Heart left ventricle (tissue), 16 donors: ENCODE data around the gene MGAT4B. TPM values are rescaled to one million over a fixed set of nuclear protein-coding genes. Genes with fewer than 3 reads are reported as not detected.
"Not testable (repeated sequence)": the region's sequence is repeated elsewhere in the genome, so short reads cannot be mapped to it uniquely, and the experiment has no call there.

Experiments used
- ATAC-seq, 4 donors: fragments of 200-7000 bp; cut with Tn5 transposase; one replicate each; pipeline ENCODE4 v1.9.1; 2020 to 2022; ENCODE audit warnings: moderate library complexity in 4 of 4, mild to moderate bottlenecking in 3 of 4, moderate number of reproducible peaks in 1 of 4
- DNase-seq, 5 donors: peaks; one replicate each; pipeline ENCODE4 v3.0.0-alpha.2; 2020
- H3K27ac ChIP-seq, 12 donors: fragments of 200-600 bp; sonication (generic) in 4 of 12; one replicate each; pipeline versions ENCODE4 v1.5.0 to v1.8.0; 2016 to 2022; ENCODE audit warnings: mild to moderate bottlenecking in 2 of 12
- H3K27me3 ChIP-seq, 9 donors: fragments of 200-600 bp; sonication (generic) in 2 of 9; one replicate each; pipeline versions ENCODE4 v1.5.1 to v1.8.0; 2016 to 2022; ENCODE audit warnings: mild to moderate bottlenecking in 3 of 9
- H3K36me3 ChIP-seq, 9 donors: fragments of 200-600 bp; sonication (generic) in 2 of 9; one replicate each; pipeline versions ENCODE4 v1.5.0 to v1.8.0; 2018 to 2022; ENCODE audit warnings: mild to moderate bottlenecking in 2 of 9
- H3K4me1 ChIP-seq, 12 donors: fragments of 200-600 bp; sonication (generic) in 4 of 12; one replicate each; pipeline versions ENCODE4 v1.5.0 to v1.8.0; 2016 to 2022; ENCODE audit warnings: mild to moderate bottlenecking in 3 of 12
- H3K4me3 ChIP-seq, 12 donors: fragments of 200-600 bp; sonication (generic) in 4 of 12; one replicate each; pipeline versions ENCODE4 v1.5.0 to v1.8.0; 2017 to 2022; ENCODE audit warnings: mild to moderate bottlenecking in 9 of 12, moderate library complexity in 4 of 12
- H3K9me3 ChIP-seq, 12 donors: fragments of 200-600 bp; sonication (generic) in 4 of 12; one replicate each; pipeline versions ENCODE4 v1.5.0 to v1.8.0; 2016 to 2022; ENCODE audit warnings: mild to moderate bottlenecking in 1 of 12
- POLR2A ChIP-seq, 2 donors: fragments of 450-650 bp; IDR thresholded peaks; one replicate each; pipeline ENCODE4 v1.6.1; 2017; ENCODE audit warnings: antibody characterized with exemption in 2 of 2, mild to moderate bottlenecking in 2 of 2, moderate library complexity in 2 of 2
- WGBS, 4 donors: extraction: QIAGEN DNeasy Blood & Tissue Kit in 2 of 4; methylation state at CpG; one replicate each; pipeline versions ENCODE4 v1.1.5 to v1.1.7; 2013 to 2018; 5-methylcytosine and 5-hydroxymethylcytosine counted together
- intact Hi-C, 10 donors: fragments of 100-400 bp; cut with DNase I; formaldehyde crosslinking; loops; one replicate each; pipeline versions ENCODE4 v1.11.1 to v1.14.2; 2022
- polyA plus RNA-seq, 2 donors: library from polyadenylated mRNA; stranded (reverse); fragments of 200-250 nt; gene quantifications; one replicate each; pipeline ENCODE4 v1.2.3, GENCODE V29; 2013
- total RNA-seq, 9 donors: library from RNA; depleted of rRNA in 2 of 9; stranded (reverse); fragments of >200 nt in 2 of 9; fragmentation: NEBNext Ultra II Directional in 3 of 9; extraction: Animal tissue kit (Norgen Biotek cat#: 25700) in 3 of 9; gene quantifications; one replicate each; pipeline versions ENCODE4 v1.1.0 to v1.2.4, GENCODE V29; 2016 to 2023
- TF ChIP-seq, protein P1 (sequence below), 12 donors: fragments of 200-600 bp; sonication (generic) in 4 of 12; IDR thresholded peaks; one replicate each; pipeline versions ENCODE4 v1.5.0 to v1.8.0; 2018 to 2022; ENCODE audit warnings: antibody characterized with exemption in 12 of 12, mild to moderate bottlenecking in 5 of 12
- donor health status: ischemic (EF 13 %, LVEDD 7.1; RV severe dilation, severe dysfunction).
- donor health status: healthy with polysubstance abuse.
- donor health status: DM: no; HTN: yes; CAD: no.
- donor health status: DM: no; HTN: no; CAD: no.
- donor health status: ischemic (EF 25% LVEDD 6.9; RV normal size, moderate dysfunction).
- donor health status: ischemic (EF 25% LVEDD 5.7; RV mildly dilated, moderate dysfunction).
- donor health status: healthy.
- donor health status: DM: yes; HTN: yes; CAD: no.
- donor health status: ischemic (EF 35%, LVEDD 5.7; RV mildly dilated, moderate dysfunction).
- donor health status: nonischemic (EF 11% LVEDD 7.7; RV severe dilation, severe dysfunction).
- donor health status: DM: yes; HTN: yes; CAD: no.
- donor health status: PGD.
- donor health status: ischemic (EF 29% LVEDD 5.4; RV normal size, mild dysfunction).
- donor health status: nonischemic (EF 23%, LVEDD 6.1; RV moderate dilation, normal function).

Gene MGAT4B
- total and polyA plus RNA-seq, 11 donors = 49.6 to 209 (median 105) TPM

DNA sequence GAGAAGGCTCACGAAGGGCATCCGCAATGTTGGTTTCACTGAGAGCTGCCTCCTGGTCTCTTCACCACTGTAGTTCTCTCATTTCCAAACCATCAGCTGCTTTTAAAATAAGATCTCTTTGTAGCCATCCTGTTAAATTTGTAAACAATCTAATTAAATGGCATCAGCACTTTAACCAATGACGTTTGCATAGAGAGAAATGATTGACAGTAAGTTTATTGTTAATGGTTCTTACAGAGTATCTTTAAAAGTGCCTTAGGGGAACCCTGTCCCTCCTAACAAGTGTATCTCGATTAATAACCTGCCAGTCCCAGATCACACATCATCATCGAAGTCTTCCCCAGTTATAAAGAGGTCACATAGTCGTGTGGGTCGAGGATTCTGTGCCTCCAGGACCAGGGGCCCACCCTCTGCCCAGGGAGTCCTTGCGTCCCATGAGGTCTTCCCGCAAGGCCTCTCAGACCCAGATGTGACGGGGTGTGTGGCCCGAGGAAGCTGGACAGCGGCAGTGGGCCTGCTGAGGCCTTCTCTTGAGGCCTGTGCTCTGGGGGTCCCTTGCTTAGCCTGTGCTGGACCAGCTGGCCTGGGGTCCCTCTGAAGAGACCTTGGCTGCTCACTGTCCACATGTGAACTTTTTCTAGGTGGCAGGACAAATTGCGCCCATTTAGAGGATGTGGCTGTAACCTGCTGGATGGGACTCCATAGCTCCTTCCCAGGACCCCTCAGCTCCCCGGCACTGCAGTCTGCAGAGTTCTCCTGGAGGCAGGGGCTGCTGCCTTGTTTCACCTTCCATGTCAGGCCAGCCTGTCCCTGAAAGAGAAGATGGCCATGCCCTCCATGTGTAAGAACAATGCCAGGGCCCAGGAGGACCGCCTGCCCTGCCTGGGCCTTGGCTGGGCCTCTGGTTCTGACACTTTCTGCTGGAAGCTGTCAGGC lies 30.7 kb upstream of the MGAT4B start:
- no peak for TF ChIP-seq POLR2A (IDR thresholded peaks at IDR 0.05)
- TF ChIP-seq, protein P1, sequence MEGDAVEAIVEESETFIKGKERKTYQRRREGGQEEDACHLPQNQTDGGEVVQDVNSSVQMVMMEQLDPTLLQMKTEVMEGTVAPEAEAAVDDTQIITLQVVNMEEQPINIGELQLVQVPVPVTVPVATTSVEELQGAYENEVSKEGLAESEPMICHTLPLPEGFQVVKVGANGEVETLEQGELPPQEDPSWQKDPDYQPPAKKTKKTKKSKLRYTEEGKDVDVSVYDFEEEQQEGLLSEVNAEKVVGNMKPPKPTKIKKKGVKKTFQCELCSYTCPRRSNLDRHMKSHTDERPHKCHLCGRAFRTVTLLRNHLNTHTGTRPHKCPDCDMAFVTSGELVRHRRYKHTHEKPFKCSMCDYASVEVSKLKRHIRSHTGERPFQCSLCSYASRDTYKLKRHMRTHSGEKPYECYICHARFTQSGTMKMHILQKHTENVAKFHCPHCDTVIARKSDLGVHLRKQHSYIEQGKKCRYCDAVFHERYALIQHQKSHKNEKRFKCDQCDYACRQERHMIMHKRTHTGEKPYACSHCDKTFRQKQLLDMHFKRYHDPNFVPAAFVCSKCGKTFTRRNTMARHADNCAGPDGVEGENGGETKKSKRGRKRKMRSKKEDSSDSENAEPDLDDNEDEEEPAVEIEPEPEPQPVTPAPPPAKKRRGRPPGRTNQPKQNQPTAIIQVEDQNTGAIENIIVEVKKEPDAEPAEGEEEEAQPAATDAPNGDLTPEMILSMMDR (IDR thresholded peaks at IDR 0.05) = no peak
- Histone ChIP-seq H3K27ac (peak overlapping the region in 3 of 12 donors; percentile 28 to 70 (median 33)), H3K4me1 (peaks cover 0 to 23% (median 4%) of the 10 kb centered on the region in 12 donors), H3K4me3 (no peak overlapping the region), H3K9me3 (no peaks in the 10 kb centered on the region), H3K27me3 (no peaks in the 10 kb centered on the region), H3K36me3 (peaks cover 0 to 94% (median 80%) of the 10 kb centered on the region in 9 donors)
- DNase-seq (no peak), ATAC-seq (peak in 3 of 4 donors; percentile 1 to 12 (median 3))
- intact Hi-C loops = no loop called here
- WGBS, 4 donors = 79 to 89% (median 86%) methylated on average over 11 to 15 of the region's 15 CpGs

DNA sequence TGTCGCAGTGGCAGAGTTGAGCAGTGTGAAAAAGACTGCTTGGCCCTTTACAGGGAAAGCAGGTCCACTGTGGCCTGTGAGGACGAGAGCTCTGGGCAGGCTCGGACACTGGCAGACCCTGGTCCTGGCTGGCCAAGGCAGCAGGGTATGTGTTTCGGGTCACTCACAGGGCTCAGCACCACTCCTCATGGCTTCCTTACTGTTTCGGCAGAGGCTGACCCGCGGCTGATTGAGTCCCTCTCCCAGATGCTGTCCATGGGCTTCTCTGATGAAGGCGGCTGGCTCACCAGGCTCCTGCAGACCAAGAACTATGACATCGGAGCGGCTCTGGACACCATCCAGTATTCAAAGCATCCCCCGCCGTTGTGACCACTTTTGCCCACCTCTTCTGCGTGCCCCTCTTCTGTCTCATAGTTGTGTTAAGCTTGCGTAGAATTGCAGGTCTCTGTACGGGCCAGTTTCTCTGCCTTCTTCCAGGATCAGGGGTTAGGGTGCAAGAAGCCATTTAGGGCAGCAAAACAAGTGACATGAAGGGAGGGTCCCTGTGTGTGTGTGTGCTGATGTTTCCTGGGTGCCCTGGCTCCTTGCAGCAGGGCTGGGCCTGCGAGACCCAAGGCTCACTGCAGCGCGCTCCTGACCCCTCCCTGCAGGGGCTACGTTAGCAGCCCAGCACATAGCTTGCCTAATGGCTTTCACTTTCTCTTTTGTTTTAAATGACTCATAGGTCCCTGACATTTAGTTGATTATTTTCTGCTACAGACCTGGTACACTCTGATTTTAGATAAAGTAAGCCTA lies 29.8 kb upstream of the MGAT4B start:
- TF ChIP-seq, protein P1 (IDR thresholded peaks at IDR 0.05) = no peak
- no peak for TF ChIP-seq POLR2A (IDR thresholded peaks at IDR 0.05)
- peak in 1 of 5 donors; percentile 63 for DNase-seq
- Histone ChIP-seq H3K4me3 (no peak overlapping the region), H3K9me3 (no peaks in the 10 kb centered on the region), H3K36me3 (peaks cover 0 to 94% (median 83%) of the 10 kb centered on the region in 9 donors), H3K27ac (peak overlapping the region in 3 of 12 donors; percentile 28 to 70 (median 33)), H3K4me1 (peaks cover 0 to 23% (median 4%) of the 10 kb centered on the region in 12 donors), H3K27me3 (no peaks in the 10 kb centered on the region)
- 79 to 84% (median 83%) methylated on average over 18 to 19 of the region's 19 CpGs for WGBS, 4 donors
- intact Hi-C loops = no loop called here
- ATAC-seq = peak in 3 of 4 donors; percentile 21 to 55 (median 33)

DNA sequence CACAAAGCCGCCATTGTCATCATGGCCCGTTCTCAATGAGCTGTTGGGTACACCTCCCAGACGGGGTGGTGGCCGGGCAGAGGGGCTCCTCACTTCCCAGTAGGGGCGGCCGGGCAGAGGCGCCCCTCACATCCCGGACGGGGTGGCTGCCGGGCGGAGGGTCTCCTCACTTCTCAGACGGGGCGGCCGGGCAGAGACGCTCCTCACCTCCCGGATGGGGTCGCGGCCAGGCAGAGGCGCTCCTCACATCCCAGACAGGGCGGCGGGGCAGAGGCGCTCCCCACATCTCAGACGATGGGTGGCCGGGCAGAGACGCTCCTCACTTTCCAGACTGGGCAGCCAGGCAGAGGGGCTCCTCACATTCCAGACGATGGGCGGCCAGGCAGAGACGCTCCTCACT lies 28.2 kb upstream of the MGAT4B start:
- H3K4me3 ChIP-seq, ATAC-seq, intact Hi-C loops, DNase-seq, H3K9me3 ChIP-seq, H3K27ac ChIP-seq, H3K27me3 ChIP-seq: not testable (repeated sequence)
- 91 to 98% (median 93%) methylated on average over 9 to 28 of the region's 28 CpGs for WGBS, 4 donors
- peaks cover 0 to 94% (median 85%) of the 10 kb centered on the region in 9 donors for H3K36me3 ChIP-seq
- H3K4me1 ChIP-seq = peaks cover 0 to 19% (median 4%) of the 10 kb centered on the region in 12 donors

DNA sequence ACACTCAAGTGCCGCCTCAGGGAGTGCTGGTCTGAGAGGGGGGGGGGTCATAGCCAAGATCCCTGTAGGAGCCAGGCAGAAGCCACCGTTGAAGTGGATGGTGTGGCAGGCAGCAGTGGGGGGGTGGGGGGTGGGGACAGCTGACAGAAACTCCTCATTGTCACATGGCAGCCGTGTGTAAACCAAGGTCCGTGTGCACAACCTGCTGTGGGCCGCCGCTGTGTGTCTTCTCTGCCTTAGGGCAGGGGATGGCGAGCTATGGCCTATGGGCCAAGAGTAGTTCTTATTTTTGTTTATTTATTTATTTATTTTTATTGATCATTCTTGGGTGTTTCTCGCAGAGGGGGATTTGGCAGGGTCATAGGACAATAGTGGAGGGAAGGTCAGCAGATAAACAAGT lies 27.5 kb upstream of the MGAT4B start:
- no peak for TF ChIP-seq POLR2A (IDR thresholded peaks at IDR 0.05)
- WGBS, 4 donors = 79 to 93% (median 85%) methylated on average over 7 to 8 of the region's 8 CpGs
- Histone ChIP-seq H3K36me3 (peaks cover 0 to 94% (median 90%) of the 10 kb centered on the region in 9 donors), H3K9me3 (no peaks in the 10 kb centered on the region), H3K27ac (no peak overlapping the region), H3K27me3 (no peaks in the 10 kb centered on the region), H3K4me1 (peaks cover 0 to 19% (median 4%) of the 10 kb centered on the region in 12 donors), H3K4me3 (no peak overlapping the region)
- ATAC-seq (no peak), DNase-seq (no peak)
- intact Hi-C loops = no loop called here

DNA sequence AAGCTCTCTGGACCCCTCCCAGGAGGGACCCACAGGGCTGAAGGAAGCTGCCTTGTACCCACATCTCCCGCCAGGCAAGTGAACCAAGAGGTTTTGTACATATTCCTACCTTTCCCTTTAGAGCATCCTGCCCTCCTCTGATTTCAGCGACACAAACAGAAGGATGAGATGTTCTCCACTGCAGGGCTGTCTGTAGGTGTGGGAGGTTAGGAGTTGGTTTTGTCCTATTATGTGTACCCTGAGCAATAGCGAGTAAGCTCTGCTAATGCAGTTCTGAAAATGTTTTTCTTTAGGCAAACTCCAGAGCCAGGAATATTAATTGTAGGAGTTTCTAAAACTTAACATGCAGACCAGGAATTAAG lies 27.0 kb upstream of the MGAT4B start:
- no peak for TF ChIP-seq POLR2A (IDR thresholded peaks at IDR 0.05)
- TF ChIP-seq, protein P1 (IDR thresholded peaks at IDR 0.05) = no peak
- Histone ChIP-seq H3K4me3 (no peak overlapping the region), H3K36me3 (peaks cover 0 to 96% (median 90%) of the 10 kb centered on the region in 9 donors), H3K4me1 (peaks cover 0 to 23% (median 6%) of the 10 kb centered on the region in 12 donors), H3K9me3 (no peaks in the 10 kb centered on the region), H3K27ac (peak overlapping the region in 1 of 12 donors; percentile 27), H3K27me3 (no peaks in the 10 kb centered on the region)
- 96 to 99% (median 98%) methylated on average over 3 of the region's 3 CpGs for WGBS, 4 donors
- intact Hi-C loops = no loop called here
- ATAC-seq = no peak
- no peak for DNase-seq
